GM12874 (cell line): ENCODE results near the gene EIF1AD.

ENCODE experiments used
- TF ChIP-seq, protein P1 (sequence below): IDR thresholded peaks from 2 replicates; pipeline ENCODE4 v1.5.1; 2011; ENCODE audit warnings: low read depth, mild to moderate bottlenecking, control low read depth, low read length, moderate library complexity; ENCODE audit not compliant: insufficient read depth

Gene EIF1AD

DNA sequence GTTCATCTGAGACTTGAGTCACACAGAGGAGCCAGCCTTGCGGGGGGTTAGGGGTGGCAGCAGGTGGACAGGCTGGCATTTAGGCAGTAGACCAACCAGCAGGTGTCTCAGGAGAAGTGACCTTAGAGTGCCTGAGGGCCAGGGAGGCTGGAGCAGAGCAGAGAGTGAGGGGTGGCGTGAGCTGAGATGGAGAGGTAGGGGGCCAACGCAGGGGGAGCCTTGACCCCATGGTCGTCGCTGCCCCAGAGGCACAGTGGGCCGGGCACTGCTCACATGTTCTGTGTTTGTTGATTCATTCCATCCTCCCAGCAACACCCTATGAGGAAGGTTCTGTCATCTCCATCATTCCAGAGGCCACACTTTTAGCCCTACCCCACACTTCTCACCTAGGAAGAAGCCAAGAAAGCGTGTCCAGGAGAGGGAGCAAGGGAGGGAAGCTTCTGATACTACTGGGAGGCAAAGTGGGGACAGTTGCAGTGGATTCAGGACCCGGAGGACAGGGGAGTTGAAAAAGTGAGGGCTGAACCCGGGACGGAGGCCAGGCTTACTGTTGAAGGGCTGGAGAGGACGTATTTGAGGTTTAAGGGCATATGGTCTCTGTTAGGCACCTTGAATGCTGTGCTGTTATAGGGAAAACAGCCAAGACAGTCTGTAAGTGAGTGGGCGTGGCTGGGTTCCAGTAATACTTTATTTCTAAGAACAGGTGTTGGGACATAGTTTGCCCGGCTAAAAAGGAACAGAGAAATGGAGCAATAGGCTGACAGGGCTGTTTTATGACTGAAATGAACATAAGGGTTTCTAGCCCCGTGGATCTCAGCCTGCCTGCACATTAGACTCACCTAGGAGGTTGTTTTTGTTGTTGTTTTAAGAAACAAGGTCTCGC, 33.1 kb downstream of the EIF1AD start:
- TF ChIP-seq, protein P1, sequence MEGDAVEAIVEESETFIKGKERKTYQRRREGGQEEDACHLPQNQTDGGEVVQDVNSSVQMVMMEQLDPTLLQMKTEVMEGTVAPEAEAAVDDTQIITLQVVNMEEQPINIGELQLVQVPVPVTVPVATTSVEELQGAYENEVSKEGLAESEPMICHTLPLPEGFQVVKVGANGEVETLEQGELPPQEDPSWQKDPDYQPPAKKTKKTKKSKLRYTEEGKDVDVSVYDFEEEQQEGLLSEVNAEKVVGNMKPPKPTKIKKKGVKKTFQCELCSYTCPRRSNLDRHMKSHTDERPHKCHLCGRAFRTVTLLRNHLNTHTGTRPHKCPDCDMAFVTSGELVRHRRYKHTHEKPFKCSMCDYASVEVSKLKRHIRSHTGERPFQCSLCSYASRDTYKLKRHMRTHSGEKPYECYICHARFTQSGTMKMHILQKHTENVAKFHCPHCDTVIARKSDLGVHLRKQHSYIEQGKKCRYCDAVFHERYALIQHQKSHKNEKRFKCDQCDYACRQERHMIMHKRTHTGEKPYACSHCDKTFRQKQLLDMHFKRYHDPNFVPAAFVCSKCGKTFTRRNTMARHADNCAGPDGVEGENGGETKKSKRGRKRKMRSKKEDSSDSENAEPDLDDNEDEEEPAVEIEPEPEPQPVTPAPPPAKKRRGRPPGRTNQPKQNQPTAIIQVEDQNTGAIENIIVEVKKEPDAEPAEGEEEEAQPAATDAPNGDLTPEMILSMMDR, result no peak

DNA sequence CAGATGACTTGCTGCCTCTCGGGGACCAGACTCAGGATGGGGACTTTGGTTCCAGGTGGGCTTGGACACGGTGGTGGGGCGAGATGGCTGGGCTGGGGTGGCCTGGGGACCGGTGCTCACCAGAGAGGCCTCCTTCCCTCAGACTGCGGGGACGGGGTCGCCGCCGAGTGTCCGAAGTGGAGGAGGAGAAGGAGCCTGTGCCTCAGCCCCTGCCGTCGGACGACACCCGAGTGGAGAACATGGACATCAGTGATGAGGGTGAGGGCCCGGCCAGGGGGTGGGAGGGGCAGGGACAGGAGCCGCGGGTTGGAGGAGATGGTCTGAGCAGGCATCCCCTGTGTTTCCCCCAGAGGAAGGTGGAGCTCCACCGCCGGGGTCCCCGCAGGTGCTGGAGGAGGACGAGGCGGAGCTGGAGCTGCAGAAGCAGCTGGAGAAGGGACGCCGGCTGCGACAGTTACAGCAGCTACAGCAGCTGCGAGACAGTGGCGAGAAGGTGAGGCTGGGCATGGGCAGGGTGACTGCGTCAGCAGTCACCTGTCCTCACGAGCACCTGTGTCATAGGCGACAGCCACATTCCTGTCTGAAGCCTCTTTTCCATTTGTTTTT, 34.5 kb downstream of the EIF1AD start:
- TF ChIP-seq, protein P1, result no peak

DNA sequence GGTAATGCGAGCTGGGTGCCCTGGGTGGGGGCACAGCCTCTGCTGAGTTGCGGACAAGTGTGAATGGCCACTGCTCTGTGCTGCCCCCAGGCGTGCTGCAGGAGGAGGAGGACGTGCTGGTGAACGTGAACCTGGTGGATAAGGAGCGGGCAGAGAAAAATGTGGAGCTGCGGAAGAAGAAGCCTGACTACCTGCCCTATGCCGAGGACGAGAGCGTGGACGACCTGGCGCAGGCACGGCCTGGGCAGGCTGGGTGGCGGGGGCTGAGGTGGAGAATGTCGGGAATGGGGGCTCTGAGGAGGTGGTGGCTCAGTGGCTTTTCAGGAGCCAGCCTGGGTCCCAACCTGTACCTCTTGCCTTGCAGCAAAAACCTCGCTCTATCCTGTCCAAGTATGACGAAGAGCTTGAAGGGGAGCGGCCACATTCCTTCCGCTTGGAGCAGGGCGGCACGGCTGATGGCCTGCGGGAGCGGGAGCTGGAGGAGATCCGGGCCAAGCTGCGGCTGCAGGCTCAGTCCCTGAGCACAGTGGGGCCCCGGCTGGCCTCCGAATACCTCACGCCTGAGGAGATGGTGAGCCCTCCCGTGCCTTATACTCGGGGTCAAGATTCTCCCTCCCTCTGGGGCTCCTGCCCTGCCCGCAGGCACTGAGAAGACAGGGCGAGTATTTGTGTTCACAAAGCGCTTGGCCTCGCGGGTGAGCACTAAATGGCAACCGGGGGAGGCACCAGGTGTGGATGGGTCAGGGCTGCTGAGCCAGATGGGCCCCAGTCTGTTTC, 35.8 kb downstream of the EIF1AD start:
- TF ChIP-seq, protein P1, result no peak

DNA sequence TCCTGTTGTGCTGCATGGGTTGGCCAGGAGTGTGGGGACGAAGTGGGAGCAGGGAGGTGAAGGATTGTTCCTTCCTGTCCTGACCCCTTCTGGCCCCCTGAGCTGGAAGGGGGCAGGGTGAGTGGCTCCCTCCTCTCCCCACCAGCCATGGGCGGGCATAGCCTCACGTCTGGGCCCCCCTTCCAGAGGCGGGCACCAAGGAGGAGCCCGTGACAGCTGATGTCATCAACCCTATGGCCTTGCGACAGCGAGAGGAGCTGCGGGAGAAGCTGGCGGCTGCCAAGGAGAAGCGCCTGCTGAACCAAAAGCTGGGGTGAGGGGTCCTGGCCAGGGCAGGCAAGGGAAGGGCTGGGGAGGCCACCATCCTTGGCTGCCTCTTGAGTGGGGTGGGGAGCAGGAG, 37.1 kb downstream of the EIF1AD start:
- TF ChIP-seq, protein P1, result no peak

DNA sequence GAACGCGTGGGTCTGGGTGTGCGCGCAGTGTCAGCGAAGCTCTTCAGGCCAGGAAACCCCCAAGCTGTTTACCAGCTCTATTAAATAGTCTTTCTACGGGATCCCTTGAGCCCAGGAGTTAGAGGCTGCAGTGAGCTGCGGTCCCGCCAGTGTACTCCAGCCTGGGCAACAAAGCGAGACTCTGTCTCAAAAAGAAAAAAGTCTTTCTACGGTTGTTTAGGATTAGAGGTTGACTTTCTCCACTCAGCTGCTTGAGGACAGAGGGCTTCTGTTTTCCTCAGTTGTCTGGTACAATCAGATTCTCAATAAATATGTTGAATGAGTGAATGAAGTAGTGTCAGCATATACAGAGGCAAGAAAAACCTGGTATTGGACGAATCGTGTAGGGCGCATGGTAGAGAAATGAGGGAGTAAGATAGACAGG, 39.8 kb downstream of the EIF1AD start:
- TF ChIP-seq, protein P1, result no peak

DNA sequence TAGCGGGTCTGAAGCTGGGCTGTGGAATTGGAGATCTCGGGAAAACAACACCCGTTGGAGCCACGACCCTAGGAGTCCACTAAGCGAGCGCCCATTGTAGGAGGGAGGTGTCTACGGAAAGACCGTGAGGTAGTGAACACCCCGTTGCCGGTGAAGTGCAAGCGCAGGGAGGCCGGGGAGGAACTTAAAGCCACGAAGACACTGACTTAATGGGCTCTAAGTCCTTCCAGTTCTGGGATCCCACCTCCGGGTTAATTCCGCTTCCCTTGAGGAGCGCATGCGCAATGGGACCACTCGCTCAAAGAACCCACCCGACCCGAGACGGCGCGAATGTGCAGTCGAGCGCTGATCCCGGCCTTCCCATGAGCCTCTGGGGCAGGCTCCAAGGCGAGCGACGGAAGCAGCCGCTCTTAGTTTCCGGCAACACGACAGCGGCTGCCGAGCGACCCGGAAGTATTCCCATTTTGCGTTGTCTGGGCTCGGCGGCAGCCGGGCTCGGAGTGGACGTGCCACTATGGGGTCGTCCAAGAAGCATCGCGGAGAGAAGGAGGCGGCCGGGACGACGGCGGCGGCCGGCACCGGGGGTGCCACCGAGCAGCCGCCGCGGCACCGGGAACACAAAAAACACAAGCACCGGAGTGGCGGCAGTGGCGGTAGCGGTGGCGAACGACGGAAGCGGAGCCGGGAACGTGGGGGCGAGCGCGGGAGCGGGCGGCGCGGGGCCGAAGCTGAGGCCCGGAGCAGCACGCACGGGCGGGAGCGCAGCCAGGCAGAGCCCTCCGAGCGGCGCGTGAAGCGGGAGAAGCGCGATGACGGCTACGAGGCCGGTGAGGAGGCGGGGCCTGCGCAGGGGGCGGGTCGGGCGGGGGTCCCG, 40.5 kb downstream of the EIF1AD start, which contains the start of gene SART1:
TSS of gene SART1 (plus strand) at position 468 of the 874 bp plus-strand sequence. CDS start at position 515, 47 bp downstream.
- TF ChIP-seq, protein P1, result no peak
